DMS 273 (cell line): Measurements from ENCODE around the gene SOWAHB.

Experiments used
- DNase-seq: peaks from one replicate; lab custom pipeline; 2025; ENCODE audit not compliant: unreplicated experiment; lab: John Stamatoyannopoulos, UW

Gene SOWAHB

DNA sequence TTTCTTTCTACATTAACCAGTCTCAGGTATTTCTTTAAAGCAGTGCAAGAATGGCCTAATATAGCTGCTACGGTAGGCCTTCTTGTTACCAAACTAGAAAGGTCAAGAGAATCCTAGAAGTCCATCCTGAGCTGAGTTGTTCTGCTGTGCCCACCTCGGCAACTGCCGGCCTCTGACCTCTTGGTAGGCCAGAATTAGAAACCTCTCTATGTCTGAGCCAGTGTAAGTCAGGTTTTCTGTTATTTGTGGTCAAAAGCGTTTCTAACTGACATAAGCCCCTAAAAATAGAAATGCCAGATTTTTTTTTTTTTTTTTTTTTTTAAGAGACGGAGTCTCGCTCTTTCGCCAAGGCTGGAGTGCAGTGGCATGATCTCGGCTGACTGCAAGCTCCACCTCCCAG, 43.1 kb downstream of the SOWAHB start:
- no peak for DNase-seq

DNA sequence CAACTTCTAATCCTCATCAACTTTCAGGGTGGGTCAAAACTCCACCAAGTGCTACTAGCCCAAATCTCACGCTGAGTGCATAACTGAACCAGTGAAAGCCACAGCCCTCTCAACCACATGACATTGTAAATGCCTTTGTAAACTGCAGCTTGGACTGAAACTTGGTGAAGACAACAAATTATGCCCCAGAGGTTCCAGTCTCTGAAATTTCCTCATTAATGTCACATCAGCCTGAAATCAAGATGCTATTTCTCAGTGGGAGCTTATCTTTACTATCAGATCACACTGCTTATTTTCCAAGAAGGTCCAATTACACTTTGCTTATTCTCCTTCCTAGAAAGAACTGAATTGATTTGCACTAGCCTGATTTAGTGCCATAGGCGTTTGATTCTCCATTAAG, 46.6 kb downstream of the SOWAHB start:
- no peak for DNase-seq

DNA sequence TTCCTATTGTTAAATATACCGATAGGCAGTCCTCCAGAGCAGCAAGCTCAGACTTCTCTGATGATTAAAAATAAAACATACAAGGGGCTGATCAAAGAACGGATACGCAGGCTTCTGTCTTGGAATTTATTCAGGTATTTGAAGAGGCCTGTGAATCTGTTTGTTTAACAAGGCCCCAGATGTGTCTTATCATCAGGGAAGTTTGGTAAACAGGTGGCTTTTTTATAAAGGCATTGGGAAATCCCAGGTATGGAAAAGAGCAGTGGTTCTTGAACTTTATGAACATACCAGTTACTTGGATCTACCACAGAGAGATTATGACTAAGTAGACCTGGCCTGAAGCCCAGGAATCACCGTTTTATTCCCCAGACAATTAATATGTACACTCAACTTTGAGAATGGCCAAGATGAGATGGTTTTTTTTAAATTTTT, 47.9 kb downstream of the SOWAHB start:
- peak; percentile 26 for DNase-seq
